ENCODE data around the gene GLS. TPM values are rescaled to one million over a fixed set of nuclear protein-coding genes. Genes with fewer than 3 reads are reported as not detected.
A peak's percentile ranks its signal among the peaks of the same experiment; 100 is the strongest.

GLS gene
- total and polyA plus RNA-seq, 2 of the 13 experiments (the other 11 are each of a cell fraction or from before 2014, with no cell fraction given): 78.6 to 183 TPM

DNA sequence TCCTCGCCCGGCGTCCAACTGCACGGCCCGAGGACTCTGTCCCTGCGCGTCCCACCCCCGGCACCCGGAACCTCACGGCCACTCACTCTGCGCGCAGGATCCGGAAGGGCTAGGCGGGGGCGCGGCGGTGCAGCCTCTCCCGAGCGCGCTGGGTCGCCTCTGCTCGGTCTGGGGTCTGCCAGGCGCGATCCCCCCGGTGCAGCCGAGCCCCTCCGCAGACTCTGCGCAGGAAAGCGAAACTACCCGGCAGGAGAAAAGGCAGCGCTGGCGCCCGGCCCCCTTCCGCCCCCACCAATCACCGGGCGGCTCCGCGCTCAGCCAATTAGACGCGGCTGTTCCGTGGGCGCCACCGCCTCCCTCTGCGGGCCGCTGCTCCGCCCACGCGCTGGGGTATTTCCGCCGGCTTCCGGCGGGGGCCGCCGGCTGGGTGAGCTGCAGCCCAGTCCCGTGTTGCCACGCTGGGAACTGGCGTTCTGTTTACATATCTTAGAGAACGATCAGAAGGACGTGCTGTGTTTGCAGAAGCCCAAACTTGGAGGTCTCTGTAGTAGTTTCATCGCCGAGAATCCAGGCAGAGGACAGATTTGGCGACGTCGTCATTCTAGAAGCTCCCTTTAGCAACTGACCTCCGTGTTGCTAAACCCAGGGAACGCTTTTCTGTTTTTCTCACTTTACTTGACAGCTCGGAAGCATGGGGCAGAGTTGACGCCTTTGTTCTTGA lies 133.5 kb downstream of the GLS start, which contains the start of gene STAT1 (continued):
- TF ChIP-seq ZSCAN12 (CRISPR knock-in tag; IDR thresholded peaks at IDR 0.05) (no peak), RELA (CRISPR knock-in tag; IDR thresholded peaks at IDR 0.05) (peak; percentile 98), GABPB1 (CRISPR knock-in tag; IDR thresholded peaks at IDR 0.05) (peak; percentile 99), MXD4 (CRISPR knock-in tag; IDR thresholded peaks at IDR 0.05) (peak; percentile 99), POLR2A (IDR thresholded peaks at IDR 0.05; ENCODE audit: insufficient read depth in 1 of 2, low read depth in 2 of 2, low read length in 2 of 2) (peak; percentile 95 to 96), TAF15 (IDR thresholded peaks at IDR 0.05; ENCODE audit: low read depth, low read length, poor library complexity, severe bottlenecking) (no peak), YEATS2 (CRISPR knock-in tag; IDR thresholded peaks at IDR 0.05; ENCODE audit: borderline replicate concordance) (peak; percentile 99), RFXAP (CRISPR knock-in tag; IDR thresholded peaks at IDR 0.05; ENCODE audit: borderline replicate concordance) (no peak; the same call in none of the 2 replicates), ASH2L (IDR thresholded peaks at IDR 0.05; ENCODE audit: insufficient read length, low read depth, low read length) (peak; percentile 100), ZFX (CRISPR knock-in tag; IDR thresholded peaks at IDR 0.05; ENCODE audit: low read depth) (peak; percentile 93), ZNF629 (CRISPR knock-in tag; conservative IDR thresholded peaks at IDR 0.05) (no peak), ZGPAT (CRISPR knock-in tag; IDR thresholded peaks at IDR 0.05) (peak; percentile 100), ZNF776 (CRISPR knock-in tag; IDR thresholded peaks at IDR 0.05) (0 out of 2 replicates have a peak, but pooled peaks have one; percentile 90), JUN (CRISPR knock-in tag; IDR thresholded peaks at IDR 0.05) (peak; percentile 66), POLR2AphosphoS5 (IDR thresholded peaks at IDR 0.05; ENCODE audit: low read depth, low read length) (peak; percentile 93), ZKSCAN5 (CRISPR knock-in tag; IDR thresholded peaks at IDR 0.05) (no peak), REPIN1 (CRISPR knock-in tag; IDR thresholded peaks at IDR 0.05; ENCODE audit: borderline replicate concordance, low read depth) (peak; percentile 97), TFE3 (CRISPR knock-in tag; IDR thresholded peaks at IDR 0.05) (peak; percentile 98), PCBP1 (IDR thresholded peaks at IDR 0.05; ENCODE audit: borderline replicate concordance, low read depth, low read length) (peak; percentile 89; the same call in 1 of the 2 replicates)
- TF ChIP-seq, protein P1, sequence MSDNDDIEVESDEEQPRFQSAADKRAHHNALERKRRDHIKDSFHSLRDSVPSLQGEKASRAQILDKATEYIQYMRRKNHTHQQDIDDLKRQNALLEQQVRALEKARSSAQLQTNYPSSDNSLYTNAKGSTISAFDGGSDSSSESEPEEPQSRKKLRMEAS (IDR thresholded peaks at IDR 0.05): peak; percentile 98
- TF ChIP-seq, protein P2, sequence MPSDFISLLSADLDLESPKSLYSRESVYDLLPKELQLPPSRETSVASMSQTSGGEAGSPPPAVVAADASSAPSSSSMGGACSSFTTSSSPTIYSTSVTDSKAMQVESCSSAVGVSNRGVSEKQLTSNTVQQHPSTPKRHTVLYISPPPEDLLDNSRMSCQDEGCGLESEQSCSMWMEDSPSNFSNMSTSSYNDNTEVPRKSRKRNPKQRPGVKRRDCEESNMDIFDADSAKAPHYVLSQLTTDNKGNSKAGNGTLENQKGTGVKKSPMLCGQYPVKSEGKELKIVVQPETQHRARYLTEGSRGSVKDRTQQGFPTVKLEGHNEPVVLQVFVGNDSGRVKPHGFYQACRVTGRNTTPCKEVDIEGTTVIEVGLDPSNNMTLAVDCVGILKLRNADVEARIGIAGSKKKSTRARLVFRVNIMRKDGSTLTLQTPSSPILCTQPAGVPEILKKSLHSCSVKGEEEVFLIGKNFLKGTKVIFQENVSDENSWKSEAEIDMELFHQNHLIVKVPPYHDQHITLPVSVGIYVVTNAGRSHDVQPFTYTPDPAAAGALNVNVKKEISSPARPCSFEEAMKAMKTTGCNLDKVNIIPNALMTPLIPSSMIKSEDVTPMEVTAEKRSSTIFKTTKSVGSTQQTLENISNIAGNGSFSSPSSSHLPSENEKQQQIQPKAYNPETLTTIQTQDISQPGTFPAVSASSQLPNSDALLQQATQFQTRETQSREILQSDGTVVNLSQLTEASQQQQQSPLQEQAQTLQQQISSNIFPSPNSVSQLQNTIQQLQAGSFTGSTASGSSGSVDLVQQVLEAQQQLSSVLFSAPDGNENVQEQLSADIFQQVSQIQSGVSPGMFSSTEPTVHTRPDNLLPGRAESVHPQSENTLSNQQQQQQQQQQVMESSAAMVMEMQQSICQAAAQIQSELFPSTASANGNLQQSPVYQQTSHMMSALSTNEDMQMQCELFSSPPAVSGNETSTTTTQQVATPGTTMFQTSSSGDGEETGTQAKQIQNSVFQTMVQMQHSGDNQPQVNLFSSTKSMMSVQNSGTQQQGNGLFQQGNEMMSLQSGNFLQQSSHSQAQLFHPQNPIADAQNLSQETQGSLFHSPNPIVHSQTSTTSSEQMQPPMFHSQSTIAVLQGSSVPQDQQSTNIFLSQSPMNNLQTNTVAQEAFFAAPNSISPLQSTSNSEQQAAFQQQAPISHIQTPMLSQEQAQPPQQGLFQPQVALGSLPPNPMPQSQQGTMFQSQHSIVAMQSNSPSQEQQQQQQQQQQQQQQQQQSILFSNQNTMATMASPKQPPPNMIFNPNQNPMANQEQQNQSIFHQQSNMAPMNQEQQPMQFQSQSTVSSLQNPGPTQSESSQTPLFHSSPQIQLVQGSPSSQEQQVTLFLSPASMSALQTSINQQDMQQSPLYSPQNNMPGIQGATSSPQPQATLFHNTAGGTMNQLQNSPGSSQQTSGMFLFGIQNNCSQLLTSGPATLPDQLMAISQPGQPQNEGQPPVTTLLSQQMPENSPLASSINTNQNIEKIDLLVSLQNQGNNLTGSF (CRISPR knock-in tag; IDR thresholded peaks at IDR 0.05): 0 out of 2 replicates have a peak, but pooled peaks have one; percentile 41

Data from HepG2 (cell line).